Stimulated activated CD8-positive, alpha-beta memory T cell treated with anti-CD3 and anti-CD28 coated beads, Interleukin-15, amount 100 ng/mL, for 24 hours (primary cell): ENCODE data around the gene SLX4IP.

ENCODE experiments used
- DNase-seq: peaks from one replicate; pipeline ENCODE4 v3.0.0-alpha.2; 2020; ENCODE audit warnings: low read depth

SLX4IP gene

DNA sequence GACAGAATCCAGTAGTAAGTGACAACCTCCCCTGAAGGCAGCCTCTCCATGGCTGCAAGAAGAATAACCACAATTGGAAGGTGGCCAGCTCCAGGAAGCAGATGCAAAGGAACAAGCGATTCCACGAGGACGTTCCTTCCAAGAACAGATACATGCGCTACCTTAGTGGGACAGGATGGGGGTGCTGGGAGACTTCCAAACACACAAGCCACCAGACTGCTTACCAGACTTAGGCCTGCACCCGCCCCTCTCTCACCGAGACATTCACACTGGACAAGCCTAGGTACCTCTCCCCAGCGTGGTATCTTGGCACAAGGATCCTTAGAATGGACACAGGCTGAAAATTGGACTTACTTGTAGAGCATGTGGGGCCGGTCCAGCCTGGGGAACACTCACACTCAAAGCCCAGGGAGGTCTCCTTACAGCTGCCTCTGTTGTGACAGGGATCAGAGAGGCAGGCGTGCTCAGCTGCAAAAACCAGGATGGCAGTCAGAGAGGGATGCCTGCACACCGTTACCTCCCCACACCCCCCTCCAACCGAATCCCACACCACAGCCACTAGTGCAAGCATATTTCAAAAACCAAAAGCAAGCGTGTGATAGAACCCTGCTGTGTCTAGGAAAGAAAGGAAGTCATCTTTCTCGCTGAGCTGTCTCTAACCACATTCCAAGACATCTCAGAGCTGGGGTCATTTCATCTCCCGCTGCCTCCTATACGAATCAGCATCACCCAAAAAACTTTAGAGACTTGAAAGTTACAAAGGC, 216.3 kb downstream of the SLX4IP start:
- DNase-seq: no peak

DNA sequence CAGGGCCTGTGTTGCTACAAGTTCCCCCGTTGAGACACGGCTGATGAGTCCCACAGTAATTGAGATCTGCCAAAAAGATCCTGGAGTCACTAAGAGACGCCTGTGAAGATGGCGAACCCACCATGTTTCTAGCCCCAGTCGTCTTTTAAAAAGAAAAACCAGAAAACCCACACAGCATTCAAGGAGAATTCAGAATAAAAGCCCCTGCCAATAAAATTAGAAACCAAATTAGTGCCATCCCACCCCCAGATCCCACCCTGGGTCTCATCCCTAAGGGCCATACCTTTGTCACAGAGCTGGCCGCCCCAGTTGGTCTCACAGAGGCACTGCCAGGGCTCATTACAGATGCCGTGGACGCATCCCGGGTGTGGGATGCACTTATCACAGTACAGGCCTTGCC, 217.1 kb downstream of the SLX4IP start:
- no peak for DNase-seq

- no peak for DNase-seq
These were observed 217.7 kb downstream of the SLX4IP start for GRCh38 chr20:10652660-10653261.

DNA sequence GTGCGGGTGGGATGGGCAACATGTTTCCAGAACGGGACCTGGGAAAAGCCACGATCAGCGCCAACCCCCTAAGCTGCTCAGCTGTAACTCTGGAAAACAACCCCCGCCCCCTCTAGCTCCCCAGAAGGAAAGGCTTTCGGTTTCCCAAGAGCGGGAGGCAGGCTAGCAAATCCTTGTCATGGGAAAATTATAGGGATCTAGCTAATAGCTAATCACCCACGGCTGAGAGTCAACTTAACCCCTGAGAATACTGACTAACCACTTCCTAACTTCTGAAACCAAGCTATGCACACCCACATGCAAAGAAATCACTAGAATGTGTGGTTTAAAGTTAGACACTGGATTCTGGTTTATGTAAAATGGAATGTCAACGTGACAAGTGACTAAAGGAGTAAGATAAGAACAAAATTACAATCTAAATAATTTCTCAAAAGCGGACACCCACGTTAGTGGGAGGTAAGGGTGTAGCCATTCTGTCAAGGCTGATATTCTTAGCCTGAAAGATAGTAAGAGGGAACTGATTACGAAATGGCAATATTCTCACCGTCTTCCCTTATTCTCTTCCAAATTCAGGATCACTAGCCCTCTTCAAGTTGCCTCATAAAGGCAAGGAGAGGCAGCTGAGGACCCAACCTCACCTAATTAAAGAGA, 218.6 kb downstream of the SLX4IP start:
- no peak for DNase-seq

GRCh38 chr20:10654250-10654610, 219.1 kb downstream of the SLX4IP start:
- no peak for DNase-seq

DNA sequence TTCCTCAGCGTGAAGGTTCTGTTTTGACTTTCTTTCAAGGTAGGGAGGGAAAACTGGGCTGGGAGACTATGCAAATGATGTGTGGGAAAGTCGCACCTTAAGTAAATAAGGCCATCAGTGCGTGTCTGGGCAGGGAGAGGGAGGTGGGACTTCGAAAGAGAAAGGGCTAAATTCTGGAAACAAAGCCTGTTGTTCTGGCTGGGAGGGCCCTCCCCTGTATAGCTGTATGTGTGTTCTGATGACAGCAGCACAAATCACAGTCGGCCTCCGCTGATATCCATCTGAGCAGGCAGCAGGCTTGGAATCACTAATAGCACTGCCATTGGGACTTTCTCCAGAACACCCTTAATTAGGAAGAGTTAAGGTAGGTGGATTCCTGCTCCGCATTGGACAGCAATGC, 219.5 kb downstream of the SLX4IP start:
- DNase-seq: no peak

DNA sequence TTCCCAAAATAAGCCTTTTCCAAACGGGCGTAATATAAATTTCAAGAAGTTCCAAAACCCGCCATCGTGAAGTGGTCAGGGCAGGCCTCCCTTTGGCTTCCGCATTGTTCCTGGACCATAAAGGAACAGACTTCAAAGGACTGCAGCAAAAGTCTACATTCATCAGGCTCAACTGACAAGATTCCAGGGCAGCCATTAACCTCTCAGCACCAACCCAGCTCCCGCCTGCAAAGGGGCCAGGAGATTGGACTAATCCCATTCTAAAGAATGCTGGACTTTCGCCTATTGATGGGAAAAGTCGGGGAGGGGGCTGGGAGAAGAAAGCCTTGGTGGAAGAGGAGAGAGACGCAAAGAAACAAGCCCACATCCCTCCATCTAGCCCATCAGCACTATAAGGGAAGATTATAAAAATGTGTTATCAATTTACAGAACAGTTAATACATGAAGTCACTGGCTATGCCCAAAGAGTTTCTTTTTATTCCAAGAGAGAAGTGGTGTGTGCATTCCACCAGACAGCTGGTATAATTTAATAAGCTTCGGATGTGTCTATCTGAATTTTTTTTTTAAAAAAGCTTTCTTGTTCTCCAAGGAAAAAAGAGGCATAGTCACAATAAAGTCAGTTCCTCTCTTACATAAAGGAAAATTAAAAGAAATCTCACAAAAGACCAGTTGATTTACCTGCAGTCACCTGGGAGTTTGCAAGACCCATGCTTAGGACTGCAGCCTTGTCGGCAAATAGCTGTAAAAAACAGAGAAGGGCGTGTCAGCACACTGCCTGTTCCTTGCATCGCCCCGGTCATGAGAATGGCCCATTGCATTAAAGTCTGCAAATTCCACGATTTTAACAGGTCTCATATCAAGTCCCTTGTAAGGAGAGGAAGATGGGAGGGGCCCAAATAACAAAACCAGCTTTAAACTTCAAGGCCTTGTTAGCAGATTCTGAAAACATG, 220.9 kb downstream of the SLX4IP start:
- no peak for DNase-seq

GRCh38 chr20:10657453-10657852, 222.3 kb downstream of the SLX4IP start:
- DNase-seq: no peak

DNA sequence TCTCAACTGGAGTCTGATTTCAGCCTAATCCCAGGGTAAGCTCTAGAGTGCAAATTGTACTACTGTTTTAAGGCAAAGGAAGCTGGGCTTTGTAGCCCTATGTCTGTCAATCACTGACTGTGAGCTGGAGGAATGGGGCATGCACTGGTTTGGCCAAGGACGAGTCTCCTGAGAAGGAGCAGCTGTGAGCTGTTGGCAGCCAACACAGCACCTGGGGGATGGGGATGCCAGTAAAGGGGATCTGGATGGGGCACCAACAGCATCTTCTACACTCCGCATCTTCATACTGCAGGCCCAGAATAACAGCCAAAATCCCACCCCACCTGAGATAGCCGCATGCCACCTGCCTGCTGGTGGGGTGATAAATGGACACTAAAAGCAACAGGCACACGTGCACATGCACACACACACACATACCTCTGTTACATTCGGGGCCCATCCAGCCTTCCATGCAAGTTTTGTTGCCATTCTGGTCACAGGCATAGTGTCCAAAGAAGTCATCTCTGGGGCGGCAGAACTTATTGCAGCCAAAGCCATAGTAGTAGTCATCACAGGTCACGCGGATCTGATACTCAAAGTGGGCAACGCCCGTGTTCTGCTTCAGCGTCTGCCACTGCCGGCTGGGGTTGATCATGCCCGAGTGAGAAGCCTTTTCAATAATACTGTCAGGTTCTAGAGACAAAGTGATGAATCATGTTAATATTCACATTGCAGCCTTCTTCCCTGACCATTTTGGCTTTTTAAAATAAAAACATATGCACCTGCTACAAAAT, 223.1 kb downstream of the SLX4IP start:
- DNase-seq: no peak

DNA sequence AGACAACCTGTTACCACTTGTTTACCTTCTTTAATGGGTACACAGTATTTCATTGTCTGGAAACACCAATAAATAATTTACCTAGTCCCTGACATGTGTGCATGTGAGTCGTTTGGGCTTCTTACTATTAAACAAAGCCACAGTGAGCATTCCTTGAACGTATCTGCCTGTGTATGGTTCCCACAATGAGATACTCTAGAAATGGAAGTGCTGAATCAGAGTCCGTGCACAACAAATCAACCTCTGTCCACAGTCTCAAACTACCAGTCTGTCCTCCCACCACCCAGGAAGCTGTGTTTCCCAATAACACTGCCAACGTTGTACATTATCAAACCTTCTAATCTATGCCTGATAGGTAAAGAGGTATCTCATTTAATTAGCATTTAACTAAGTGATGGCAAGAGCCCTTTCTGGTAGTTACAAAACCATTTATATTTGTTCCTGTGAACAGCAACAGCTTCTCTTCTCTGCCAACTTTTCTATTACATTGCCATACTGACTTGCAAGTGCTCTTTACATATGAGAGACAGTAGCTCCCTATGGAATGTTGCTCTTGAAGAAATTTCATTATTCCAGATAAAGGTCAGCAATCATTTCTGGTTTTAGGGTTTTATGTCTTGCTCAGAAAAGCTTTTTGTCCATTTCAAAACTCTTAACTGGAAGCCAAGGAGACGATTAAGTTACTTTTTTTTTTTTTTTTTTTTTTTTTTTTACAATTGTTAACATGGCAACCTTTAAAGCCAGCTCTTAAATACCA, 223.9 kb downstream of the SLX4IP start:
- no peak for DNase-seq

GRCh38 chr20:10659651-10660601, 224.8 kb downstream of the SLX4IP start:
- no peak for DNase-seq

DNA sequence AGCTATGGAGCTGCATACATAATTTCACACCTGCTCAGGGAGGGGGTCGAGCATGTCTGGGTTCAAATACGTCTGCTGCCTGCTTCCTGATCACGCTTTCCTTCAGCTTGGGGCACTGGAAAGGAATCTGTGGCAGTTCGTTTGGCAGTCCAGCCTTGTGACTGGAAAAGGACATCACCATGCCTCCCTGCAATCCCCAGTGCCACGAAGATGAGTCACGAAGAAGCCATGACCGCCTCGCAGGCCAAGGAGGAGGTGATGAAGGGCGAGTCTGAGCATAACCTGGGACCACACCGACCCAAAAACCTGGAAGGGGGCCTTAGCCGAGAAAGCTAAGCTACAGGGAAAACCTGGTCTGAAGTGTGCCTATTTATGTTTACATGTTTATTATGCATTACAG, 225.6 kb downstream of the SLX4IP start:
- no peak for DNase-seq

- DNase-seq: no peak
These were observed 226.2 kb downstream of the SLX4IP start for GRCh38 chr20:10661261-10661660.

DNA sequence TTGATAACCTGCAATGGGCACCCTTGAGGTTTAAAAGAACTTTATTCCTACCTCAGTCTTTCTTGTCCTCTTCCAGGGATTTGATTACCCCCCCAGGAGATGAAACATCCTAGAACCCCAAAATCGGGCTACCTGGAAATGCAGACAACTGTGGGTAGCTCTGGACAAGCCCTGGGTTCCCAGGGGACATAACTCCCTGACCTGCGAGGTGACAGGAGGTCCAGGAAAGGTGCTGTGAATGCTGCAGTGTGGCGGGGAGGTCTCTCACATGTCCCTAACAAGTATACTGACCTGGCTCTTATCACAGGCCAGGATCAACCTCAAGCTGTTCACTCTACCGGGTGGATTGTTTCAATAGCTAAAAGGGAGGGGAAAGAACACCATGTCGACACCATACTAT, 227.0 kb downstream of the SLX4IP start:
- DNase-seq: no peak

DNA sequence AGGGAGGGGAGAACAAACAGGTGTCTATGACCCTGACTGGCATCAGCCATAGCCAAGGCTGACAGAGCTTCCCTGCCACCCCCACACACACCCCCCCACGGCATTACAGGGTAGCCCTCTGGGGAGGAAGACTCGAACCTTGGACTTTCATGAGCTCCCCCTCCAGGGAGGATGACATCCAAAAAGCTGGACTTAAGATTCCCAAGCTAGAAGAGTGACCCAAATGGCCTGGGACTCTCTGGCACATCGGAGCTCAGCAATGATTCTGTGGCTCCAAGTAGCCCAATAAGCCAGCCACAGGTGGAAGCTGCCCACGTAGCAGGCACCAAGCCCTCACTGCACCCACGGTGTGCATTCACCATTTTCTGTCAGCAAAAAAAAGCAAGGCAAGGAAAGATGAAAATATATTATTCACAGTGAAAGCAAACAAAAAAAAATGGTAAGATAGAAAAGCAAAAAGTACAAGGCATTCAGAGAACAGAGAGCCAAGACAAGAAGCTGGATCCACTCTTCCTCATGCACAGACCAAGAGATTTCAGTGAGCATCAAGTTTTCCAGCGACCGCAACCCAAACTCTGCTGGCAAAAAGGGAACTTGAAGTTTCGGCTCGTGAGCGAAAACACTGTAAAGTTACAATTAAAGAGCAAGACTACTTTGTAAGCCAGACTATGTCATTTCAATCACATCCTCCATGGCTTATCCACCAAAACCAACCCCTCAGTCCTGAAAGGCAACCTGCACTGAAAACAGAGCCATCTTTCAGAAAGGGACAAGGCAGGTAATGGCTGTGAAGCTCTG, 227.8 kb downstream of the SLX4IP start:
- no peak for DNase-seq

GRCh38 chr20:10663756-10664155, 228.7 kb downstream of the SLX4IP start:
- no peak for DNase-seq

DNA sequence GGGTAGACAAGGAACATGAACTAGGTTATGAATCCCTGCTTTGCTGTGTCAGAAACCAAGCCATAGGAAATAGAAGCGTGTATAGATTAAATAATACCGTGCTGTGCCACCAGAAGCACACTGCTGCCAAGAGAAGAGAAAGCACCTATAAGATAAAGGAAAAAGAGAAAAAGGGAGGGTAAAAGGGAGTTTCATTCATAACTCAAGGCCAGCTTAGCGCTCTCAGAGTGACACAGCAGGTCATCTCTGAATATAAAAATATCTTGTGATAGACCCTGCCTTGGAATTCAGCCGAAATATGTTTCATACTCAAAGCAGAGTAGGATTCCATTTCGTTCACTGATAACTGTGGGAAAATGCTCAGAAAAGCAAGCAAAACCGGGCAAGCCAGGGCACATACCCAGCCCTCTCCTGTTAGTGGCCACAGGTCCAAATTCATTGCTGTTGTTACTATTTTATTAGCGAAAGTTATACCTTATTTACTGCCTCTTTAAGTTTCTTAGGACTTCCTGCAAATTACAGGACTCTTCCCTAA, 230.0 kb downstream of the SLX4IP start:
- no peak for DNase-seq

GRCh38 chr20:10665791-10666190, 230.7 kb downstream of the SLX4IP start:
- DNase-seq: no peak
